IPS-20b (cell line): ENCODE data around the gene DRD2.

Experiments
- H3K27ac ChIP-seq: one replicate; pipeline ENCODE4 v1.5.1; 2013; ENCODE audit warnings: low read length
- H3K27me3 ChIP-seq: 2 replicates; pipeline ENCODE4 v1.6.1; 2013; ENCODE audit warnings: mild to moderate bottlenecking, low read length, inconsistent platforms; ENCODE audit not compliant: insufficient read depth
- H3K36me3 ChIP-seq: 2 replicates; pipeline ENCODE4 v1.6.1; 2013; ENCODE audit warnings: low read depth, mild to moderate bottlenecking, inconsistent platforms, low read length, moderate library complexity; ENCODE audit not compliant: insufficient read depth
- H3K4me1 ChIP-seq: 2 replicates; pipeline ENCODE4 v1.6.1; 2013; ENCODE audit warnings: mild to moderate bottlenecking, control low read depth, inconsistent platforms, low read length, moderate library complexity; ENCODE audit not compliant: insufficient read depth
- H3K4me3 ChIP-seq: 2 replicates; pipeline ENCODE4 v1.5.1; 2013; ENCODE audit warnings: mild to moderate bottlenecking, low read length, inconsistent platforms
- H3K9ac ChIP-seq: 2 replicates; pipeline ENCODE4 v1.6.1; 2013; ENCODE audit warnings: low read depth, mild to moderate bottlenecking, inconsistent platforms, low read length, moderate library complexity
- H3K9me3 ChIP-seq: 2 replicates; pipeline ENCODE4 v1.6.1; 2013; ENCODE audit warnings: mild to moderate bottlenecking, low read depth, low read length, inconsistent platforms; ENCODE audit not compliant: insufficient read depth

Gene DRD2

GRCh38 chr11:113505541-113506375 lies 30.6 kb upstream of the DRD2 start:
- Histone ChIP-seq H3K9ac (no peak overlapping the region), H3K4me1 (0 out of 2 replicates have a peak, but pooled peaks cover 2% of the 10 kb centered on the region), H3K27ac (no peak overlapping the region), H3K4me3 (no peak overlapping the region), H3K27me3 (no peaks in the 10 kb centered on the region; the same call in 1 of the 2 replicates), H3K9me3 (no peaks in the 10 kb centered on the region), H3K36me3 (no peaks in the 10 kb centered on the region)

GRCh38 chr11:113505046-113505445 lies 29.8 kb upstream of the DRD2 start:
- no peaks in the 10 kb centered on the region for H3K9me3 ChIP-seq
- no peaks in the 10 kb centered on the region; the same call in 1 of the 2 replicates for H3K27me3 ChIP-seq
- no peak overlapping the region for H3K4me3 ChIP-seq
- no peak overlapping the region for H3K9ac ChIP-seq
- 0 out of 2 replicates have a peak, but pooled peaks cover 2% of the 10 kb centered on the region for H3K4me1 ChIP-seq
- H3K27ac ChIP-seq, result no peak overlapping the region
- H3K36me3 ChIP-seq, result no peaks in the 10 kb centered on the region

GRCh38 chr11:113504586-113504985 lies 29.4 kb upstream of the DRD2 start:
- Histone ChIP-seq H3K36me3 (no peaks in the 10 kb centered on the region), H3K9ac (no peak overlapping the region), H3K27me3 (no peaks in the 10 kb centered on the region; the same call in 1 of the 2 replicates), H3K4me1 (no peaks in the 10 kb centered on the region), H3K27ac (no peak overlapping the region), H3K9me3 (no peaks in the 10 kb centered on the region), H3K4me3 (no peak overlapping the region)

- Histone ChIP-seq H3K9me3 (no peaks in the 10 kb centered on the region), H3K27ac (no peak overlapping the region), H3K9ac (no peak overlapping the region), H3K4me3 (no peak overlapping the region), H3K4me1 (no peaks in the 10 kb centered on the region), H3K36me3 (no peaks in the 10 kb centered on the region), H3K27me3 (no peaks in the 10 kb centered on the region; the same call in 1 of the 2 replicates)
Measured at GRCh38 chr11:113504071-113504470, 28.9 kb upstream of the DRD2 start.

- Histone ChIP-seq H3K27me3 (no peaks in the 10 kb centered on the region; the same call in 1 of the 2 replicates), H3K27ac (no peak overlapping the region), H3K9me3 (no peaks in the 10 kb centered on the region), H3K36me3 (no peaks in the 10 kb centered on the region), H3K4me1 (no peaks in the 10 kb centered on the region), H3K9ac (no peak overlapping the region), H3K4me3 (no peak overlapping the region)
Measured at GRCh38 chr11:113497066-113497910, 22.1 kb upstream of the DRD2 start.

- Histone ChIP-seq H3K36me3 (no peaks in the 10 kb centered on the region), H3K9ac (no peak overlapping the region), H3K27me3 (no peaks in the 10 kb centered on the region; the same call in 1 of the 2 replicates), H3K27ac (no peak overlapping the region), H3K9me3 (no peaks in the 10 kb centered on the region), H3K4me3 (no peak overlapping the region), H3K4me1 (no peaks in the 10 kb centered on the region)
Measured at GRCh38 chr11:113496026-113496651, 20.9 kb upstream of the DRD2 start.

- no peak overlapping the region for H3K4me3 ChIP-seq
- H3K4me1 ChIP-seq, result no peaks in the 10 kb centered on the region
- no peak overlapping the region for H3K27ac ChIP-seq
- H3K27me3 ChIP-seq, result no peaks in the 10 kb centered on the region; the same call in 1 of the 2 replicates
- no peaks in the 10 kb centered on the region for H3K36me3 ChIP-seq
- no peak overlapping the region for H3K9ac ChIP-seq
- H3K9me3 ChIP-seq, result no peaks in the 10 kb centered on the region
Measured at GRCh38 chr11:113494021-113494420, 18.8 kb upstream of the DRD2 start.

GRCh38 chr11:113493206-113493605 lies 18.0 kb upstream of the DRD2 start:
- Histone ChIP-seq H3K9ac (no peak overlapping the region), H3K4me3 (no peak overlapping the region), H3K4me1 (no peaks in the 10 kb centered on the region), H3K9me3 (no peaks in the 10 kb centered on the region), H3K36me3 (no peaks in the 10 kb centered on the region), H3K27ac (no peak overlapping the region), H3K27me3 (no peaks in the 10 kb centered on the region; the same call in 1 of the 2 replicates)

GRCh38 chr11:113488931-113489351 lies 13.7 kb upstream of the DRD2 start:
- Histone ChIP-seq H3K4me3 (no peak overlapping the region), H3K36me3 (no peaks in the 10 kb centered on the region), H3K9me3 (no peaks in the 10 kb centered on the region), H3K27ac (no peak overlapping the region), H3K9ac (no peak overlapping the region), H3K27me3 (no peaks in the 10 kb centered on the region), H3K4me1 (no peaks in the 10 kb centered on the region)

- H3K9me3 ChIP-seq, result no peaks in the 10 kb centered on the region
- no peak overlapping the region for H3K9ac ChIP-seq
- no peaks in the 10 kb centered on the region for H3K27me3 ChIP-seq
- H3K4me3 ChIP-seq, result no peak overlapping the region
- H3K27ac ChIP-seq, result no peak overlapping the region
- no peaks in the 10 kb centered on the region for H3K4me1 ChIP-seq
- no peaks in the 10 kb centered on the region for H3K36me3 ChIP-seq
Measured at GRCh38 chr11:113487622-113488021, 12.4 kb upstream of the DRD2 start.

GRCh38 chr11:113484223-113484622 lies 9.0 kb upstream of the DRD2 start:
- Histone ChIP-seq H3K9ac (no peak overlapping the region), H3K4me3 (no peak overlapping the region), H3K27me3 (no peaks in the 10 kb centered on the region; the same call in 1 of the 2 replicates), H3K36me3 (no peaks in the 10 kb centered on the region), H3K27ac (no peak overlapping the region), H3K9me3 (no peaks in the 10 kb centered on the region), H3K4me1 (no peaks in the 10 kb centered on the region)
